WTC11 (cell line): ENCODE data around the gene DNAJC12.
A peak's percentile ranks its signal among the peaks of the same experiment; 100 is the strongest.

ENCODE experiments used
- KAT7 ChIP-seq: sonication (generic); formaldehyde crosslinking; IDR thresholded peaks from 2 replicates; pipeline ENCODE4 v1.8.1; 2023; ENCODE audit warnings: missing genetic modification reagents, mild to moderate bottlenecking, borderline replicate concordance
- RELA ChIP-seq: sonication (generic); formaldehyde crosslinking; IDR thresholded peaks from 2 replicates; pipeline ENCODE4 v1.8.1; 2022; ENCODE audit warnings: missing genetic modification reagents, mild to moderate bottlenecking, borderline replicate concordance
- TEAD4 ChIP-seq: sonication (generic); formaldehyde crosslinking; IDR thresholded peaks from 2 replicates; pipeline ENCODE4 v1.8.0; 2022; ENCODE audit warnings: mild to moderate bottlenecking, missing genetic modification reagents
- ZNF138 ChIP-seq: sonication (generic); formaldehyde crosslinking; conservative IDR thresholded peaks from 2 replicates; pipeline ENCODE4 v1.8.1; 2022; ENCODE audit warnings: mild to moderate bottlenecking, moderate library complexity, missing genetic modification reagents
- TF ChIP-seq, protein P1 (sequence below): fragments of 200-600 bp; IDR thresholded peaks from 2 replicates; pipeline ENCODE4 v1.8.0; 2022; ENCODE audit warnings: antibody characterized with exemption
- TF ChIP-seq, protein P2 (sequence below): sonication (generic); formaldehyde crosslinking; IDR thresholded peaks from 2 replicates; pipeline ENCODE4 v1.8.1; 2023; ENCODE audit warnings: mild to moderate bottlenecking, missing genetic modification reagents, borderline replicate concordance

DNA sequence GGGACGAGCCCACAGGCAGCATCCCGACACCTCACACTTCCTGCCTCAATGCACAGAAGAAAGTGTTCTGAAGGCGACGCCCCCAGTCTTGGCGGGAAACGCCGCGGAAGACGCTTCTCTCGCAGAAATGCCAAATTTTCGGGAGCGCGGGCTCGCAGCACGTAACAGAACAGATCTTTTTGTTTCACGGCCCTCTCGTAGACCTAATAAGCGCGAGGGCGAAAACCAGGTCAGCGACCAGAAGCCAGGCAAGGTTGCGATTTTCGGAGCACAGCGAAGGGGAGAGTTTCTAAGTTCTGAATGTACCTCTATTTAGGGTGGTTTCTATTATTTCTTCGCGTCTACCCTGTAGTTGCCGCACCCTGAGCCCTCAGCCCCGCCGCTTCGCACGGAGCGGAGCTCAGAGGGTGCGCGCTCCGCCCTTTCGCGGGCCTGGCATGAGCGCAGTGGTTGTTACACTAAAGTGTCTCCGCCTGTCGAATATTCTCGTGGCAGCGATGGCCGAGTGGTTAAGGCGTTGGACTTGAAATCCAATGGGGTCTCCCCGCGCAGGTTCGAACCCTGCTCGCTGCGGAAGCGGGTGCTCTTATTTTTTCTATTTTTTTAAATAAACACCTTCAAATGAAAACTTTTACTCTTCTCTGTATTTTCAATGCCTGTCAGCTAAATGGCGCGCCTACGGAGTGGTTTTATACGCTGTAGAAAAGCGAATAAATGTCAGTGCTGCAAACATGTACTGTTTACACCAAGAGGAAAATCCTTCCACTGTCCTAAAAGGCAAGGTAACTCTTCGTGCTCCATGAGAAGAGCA is 73.8 kb downstream of the DNAJC12 start:
- TF ChIP-seq, protein P1, sequence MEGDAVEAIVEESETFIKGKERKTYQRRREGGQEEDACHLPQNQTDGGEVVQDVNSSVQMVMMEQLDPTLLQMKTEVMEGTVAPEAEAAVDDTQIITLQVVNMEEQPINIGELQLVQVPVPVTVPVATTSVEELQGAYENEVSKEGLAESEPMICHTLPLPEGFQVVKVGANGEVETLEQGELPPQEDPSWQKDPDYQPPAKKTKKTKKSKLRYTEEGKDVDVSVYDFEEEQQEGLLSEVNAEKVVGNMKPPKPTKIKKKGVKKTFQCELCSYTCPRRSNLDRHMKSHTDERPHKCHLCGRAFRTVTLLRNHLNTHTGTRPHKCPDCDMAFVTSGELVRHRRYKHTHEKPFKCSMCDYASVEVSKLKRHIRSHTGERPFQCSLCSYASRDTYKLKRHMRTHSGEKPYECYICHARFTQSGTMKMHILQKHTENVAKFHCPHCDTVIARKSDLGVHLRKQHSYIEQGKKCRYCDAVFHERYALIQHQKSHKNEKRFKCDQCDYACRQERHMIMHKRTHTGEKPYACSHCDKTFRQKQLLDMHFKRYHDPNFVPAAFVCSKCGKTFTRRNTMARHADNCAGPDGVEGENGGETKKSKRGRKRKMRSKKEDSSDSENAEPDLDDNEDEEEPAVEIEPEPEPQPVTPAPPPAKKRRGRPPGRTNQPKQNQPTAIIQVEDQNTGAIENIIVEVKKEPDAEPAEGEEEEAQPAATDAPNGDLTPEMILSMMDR = no peak
- TF ChIP-seq, protein P2, sequence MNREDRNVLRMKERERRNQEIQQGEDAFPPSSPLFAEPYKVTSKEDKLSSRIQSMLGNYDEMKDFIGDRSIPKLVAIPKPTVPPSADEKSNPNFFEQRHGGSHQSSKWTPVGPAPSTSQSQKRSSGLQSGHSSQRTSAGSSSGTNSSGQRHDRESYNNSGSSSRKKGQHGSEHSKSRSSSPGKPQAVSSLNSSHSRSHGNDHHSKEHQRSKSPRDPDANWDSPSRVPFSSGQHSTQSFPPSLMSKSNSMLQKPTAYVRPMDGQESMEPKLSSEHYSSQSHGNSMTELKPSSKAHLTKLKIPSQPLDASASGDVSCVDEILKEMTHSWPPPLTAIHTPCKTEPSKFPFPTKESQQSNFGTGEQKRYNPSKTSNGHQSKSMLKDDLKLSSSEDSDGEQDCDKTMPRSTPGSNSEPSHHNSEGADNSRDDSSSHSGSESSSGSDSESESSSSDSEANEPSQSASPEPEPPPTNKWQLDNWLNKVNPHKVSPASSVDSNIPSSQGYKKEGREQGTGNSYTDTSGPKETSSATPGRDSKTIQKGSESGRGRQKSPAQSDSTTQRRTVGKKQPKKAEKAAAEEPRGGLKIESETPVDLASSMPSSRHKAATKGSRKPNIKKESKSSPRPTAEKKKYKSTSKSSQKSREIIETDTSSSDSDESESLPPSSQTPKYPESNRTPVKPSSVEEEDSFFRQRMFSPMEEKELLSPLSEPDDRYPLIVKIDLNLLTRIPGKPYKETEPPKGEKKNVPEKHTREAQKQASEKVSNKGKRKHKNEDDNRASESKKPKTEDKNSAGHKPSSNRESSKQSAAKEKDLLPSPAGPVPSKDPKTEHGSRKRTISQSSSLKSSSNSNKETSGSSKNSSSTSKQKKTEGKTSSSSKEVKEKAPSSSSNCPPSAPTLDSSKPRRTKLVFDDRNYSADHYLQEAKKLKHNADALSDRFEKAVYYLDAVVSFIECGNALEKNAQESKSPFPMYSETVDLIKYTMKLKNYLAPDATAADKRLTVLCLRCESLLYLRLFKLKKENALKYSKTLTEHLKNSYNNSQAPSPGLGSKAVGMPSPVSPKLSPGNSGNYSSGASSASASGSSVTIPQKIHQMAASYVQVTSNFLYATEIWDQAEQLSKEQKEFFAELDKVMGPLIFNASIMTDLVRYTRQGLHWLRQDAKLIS (CRISPR knock-in tag) = no peak
- TF ChIP-seq TEAD4 (CRISPR knock-in tag) (no peak), RELA (no peak), KAT7 (CRISPR knock-in tag) (0 out of 2 replicates have a peak, but pooled peaks have one; percentile 17), ZNF138 (no peak)
